ENCODE data around the gene SIM1.

- TF ChIP-seq EZH2 (IDR thresholded peaks at IDR 0.05; ENCODE audit: borderline replicate concordance), result no peak
- no peak for TF ChIP-seq CTCF (IDR thresholded peaks at IDR 0.05; ENCODE audit: poor library complexity)
- no peak for TF ChIP-seq EZH2phosphoT487 (IDR thresholded peaks at IDR 0.05; ENCODE audit: low read depth, severe bottlenecking, unreplicated experiment)
Measured at GRCh38 chr6:100426241-100426640, 38.5 kb downstream of the SIM1 start.

All from hepatocyte (in vitro differentiated cells).